Measurements from ENCODE around the gene DARS1.
"Not testable (repeated sequence)": the region's sequence is repeated elsewhere in the genome, so short reads cannot be mapped to it uniquely, and the experiment has no call there.

DNA sequence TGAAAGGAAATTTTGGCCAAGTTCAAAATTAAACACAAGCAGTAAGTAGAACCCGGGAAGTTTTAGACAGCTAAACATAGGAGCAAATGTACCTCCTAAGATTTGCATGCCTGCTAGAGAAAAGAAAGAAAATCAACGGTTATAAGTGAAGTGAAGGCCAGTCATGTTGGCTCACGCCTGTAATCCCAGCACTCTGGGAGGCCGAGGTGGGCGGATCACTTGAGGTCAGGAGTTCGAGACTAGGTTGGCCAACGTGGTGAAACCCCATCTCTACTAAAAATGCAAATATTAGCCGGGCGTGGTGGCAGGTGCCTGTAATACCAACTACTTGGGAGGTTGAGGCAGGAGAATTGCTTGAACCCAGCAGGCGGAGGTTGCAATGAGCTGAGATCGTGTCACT, 21.0 kb downstream of the DARS1 start:
- not testable (repeated sequence) for TF ChIP-seq CTCF (IDR thresholded peaks at IDR 0.05); EZH2 (IDR thresholded peaks at IDR 0.05; ENCODE audit: borderline replicate concordance, insufficient read depth, low read depth, low read length, poor library complexity, severe bottlenecking)

Data from B cell (primary cell).